Trophoblast cell (in vitro differentiated cells and primary cell): ENCODE data around the gene ZNF462.

Experiments
- DNase-seq, 2 donors: peaks; one replicate each; pipeline ENCODE4 v3.0.0-alpha.2; 2016
- H2AFZ ChIP-seq: 2 replicates; pipeline ENCODE4 v1.6.1; 2013; ENCODE audit warnings: low read length, moderate library complexity, mild to moderate bottlenecking; ENCODE audit not compliant: insufficient read depth, poor library complexity
- H2AK5ac ChIP-seq: 2 replicates; pipeline ENCODE4 v1.6.1; 2013; ENCODE audit warnings: mild to moderate bottlenecking, low read length
- H2BK120ac ChIP-seq: 2 replicates; pipeline ENCODE4 v1.6.1; 2013; ENCODE audit warnings: low read length, mild to moderate bottlenecking, moderate library complexity; ENCODE audit not compliant: insufficient read depth, poor library complexity
- H2BK12ac ChIP-seq: 2 replicates; pipeline ENCODE4 v1.6.1; 2013; ENCODE audit warnings: mild to moderate bottlenecking, low read length, moderate library complexity
- H2BK5ac ChIP-seq: 2 replicates; pipeline ENCODE4 v1.6.1; 2013; ENCODE audit warnings: low read length, low read depth, moderate library complexity, mild to moderate bottlenecking; ENCODE audit not compliant: poor library complexity
- H3K14ac ChIP-seq: 2 replicates; pipeline ENCODE4 v1.6.1; 2013; ENCODE audit warnings: mild to moderate bottlenecking, low read length
- H3K18ac ChIP-seq: 2 replicates; pipeline ENCODE4 v1.6.1; 2013; ENCODE audit warnings: mild to moderate bottlenecking, low read length
- H3K23ac ChIP-seq: 2 replicates; pipeline ENCODE4 v1.6.1; 2013; ENCODE audit warnings: low read length
- H3K27ac ChIP-seq: 2 replicates; pipeline ENCODE4 v1.5.1; 2013; ENCODE audit warnings: low read depth, mild to moderate bottlenecking, inconsistent platforms, low read length, moderate library complexity
- H3K27me3 ChIP-seq: 2 replicates; pipeline ENCODE4 v1.6.1; 2013; ENCODE audit warnings: inconsistent platforms, mild to moderate bottlenecking, low read length, moderate library complexity; ENCODE audit not compliant: insufficient read depth
- H3K36me3 ChIP-seq, 2 experiments: 1 replicate in 1 of 2; 2 replicates in 1 of 2; pipeline ENCODE4 v1.6.1; 2013; ENCODE audit warnings: low read length in 2 of 2, mild to moderate bottlenecking in 2 of 2, moderate library complexity in 1 of 2; ENCODE audit not compliant: insufficient read depth in 2 of 2, control insufficient read depth in 1 of 2
- H3K4ac ChIP-seq: 2 replicates; pipeline ENCODE4 v1.6.1; 2013; ENCODE audit warnings: low read depth, mild to moderate bottlenecking, low read length, moderate library complexity
- H3K4me1 ChIP-seq, 2 experiments: 1 replicate in 1 of 2; 2 replicates in 1 of 2; pipeline ENCODE4 v1.6.1; 2013; ENCODE audit warnings: low read length in 2 of 2, mild to moderate bottlenecking in 2 of 2, moderate library complexity in 1 of 2; ENCODE audit not compliant: insufficient read depth in 2 of 2, control insufficient read depth in 1 of 2
- H3K4me2 ChIP-seq: 2 replicates; pipeline ENCODE4 v1.6.1; 2013; ENCODE audit warnings: inconsistent platforms, mild to moderate bottlenecking, low read length, moderate library complexity
- H3K4me3 ChIP-seq: 2 replicates; pipeline ENCODE4 v1.5.1; 2013; ENCODE audit warnings: mild to moderate bottlenecking, low read depth, low read length, inconsistent platforms
- H3K79me1 ChIP-seq: one replicate; pipeline ENCODE4 v1.6.1; 2013; ENCODE audit warnings: low read length
- H3K79me2 ChIP-seq: 2 replicates; pipeline ENCODE4 v1.6.1; 2013; ENCODE audit warnings: low read length, mild to moderate bottlenecking; ENCODE audit not compliant: control insufficient read depth, insufficient read depth, poor library complexity
- H3K9ac ChIP-seq: 2 replicates; pipeline ENCODE4 v1.6.1; 2013; ENCODE audit warnings: mild to moderate bottlenecking, low read length
- H3K9me3 ChIP-seq: 2 replicates; pipeline ENCODE4 v1.6.1; 2013; ENCODE audit warnings: low read depth, mild to moderate bottlenecking, control low read depth, inconsistent platforms, low read length; ENCODE audit not compliant: insufficient read depth
- H4K12ac ChIP-seq: 2 replicates; pipeline ENCODE4 v1.6.1; 2013; ENCODE audit warnings: low read depth, mild to moderate bottlenecking, low read length, moderate library complexity
- H4K8ac ChIP-seq: 2 replicates; pipeline ENCODE4 v1.6.1; 2013; ENCODE audit warnings: low read depth, mild to moderate bottlenecking, low read length, moderate library complexity
- H4K91ac ChIP-seq: one replicate; pipeline ENCODE4 v1.6.1; 2013; ENCODE audit warnings: low read depth, mild to moderate bottlenecking, low read length, moderate library complexity
- WGBS: extraction: QIAGEN DNeasy Blood & Tissue Kit; methylation state at CpG from one replicate; pipeline ENCODE4 v1.1.7; 2013; ENCODE audit warnings: missing lambda C conversion rate; ENCODE audit not compliant: insufficient read length, insufficient coverage; ENCODE audit errors: extremely low coverage; 5-methylcytosine and 5-hydroxymethylcytosine counted together

Gene ZNF462

GRCh38 chr9:107033966-107034365, 171.0 kb downstream of the ZNF462 start:
- Histone ChIP-seq H3K18ac (no peak overlapping the region), H2AFZ (no peak overlapping the region), H3K36me3 (no peaks in the 10 kb centered on the region), H3K79me2 (no peaks in the 10 kb centered on the region), H3K79me1 (no peaks in the 10 kb centered on the region), H3K27ac (no peak overlapping the region), H3K9ac (no peak overlapping the region), H3K4ac (no peak overlapping the region), H4K12ac (no peak overlapping the region), H2BK5ac (no peak overlapping the region), H3K9me3 (no peaks in the 10 kb centered on the region), H2BK12ac (no peak overlapping the region), H3K4me3 (no peak overlapping the region), H2AK5ac (no peak overlapping the region), H3K14ac (no peak overlapping the region), H3K23ac (no peak overlapping the region), H3K4me1 (no peaks in the 10 kb centered on the region), H2BK120ac (no peak overlapping the region), H4K8ac (no peak overlapping the region), H3K4me2 (no peak overlapping the region), H3K27me3 (no peaks in the 10 kb centered on the region), H4K91ac (no peak overlapping the region)
- no peak for DNase-seq
- WGBS: no CpG with 5 or more reads among the region's 3 CpGs

- H3K4me3 ChIP-seq: no peak overlapping the region
- H2AFZ ChIP-seq: no peak overlapping the region
- H3K4ac ChIP-seq: no peak overlapping the region
- H2AK5ac ChIP-seq: no peak overlapping the region
- H4K12ac ChIP-seq: no peak overlapping the region
- no peak overlapping the region for H4K91ac ChIP-seq
- H3K14ac ChIP-seq: no peak overlapping the region
- H3K9me3 ChIP-seq: no peaks in the 10 kb centered on the region
- H4K8ac ChIP-seq: no peak overlapping the region
- no peak overlapping the region for H3K23ac ChIP-seq
- no peaks in the 10 kb centered on the region for H3K27me3 ChIP-seq
- no peak overlapping the region for H3K27ac ChIP-seq
- no peaks in the 10 kb centered on the region for H3K79me1 ChIP-seq
- H3K18ac ChIP-seq: no peak overlapping the region
- H2BK120ac ChIP-seq: no peak overlapping the region
- DNase-seq: no peak
- H3K4me2 ChIP-seq: no peak overlapping the region
- no peak overlapping the region for H3K9ac ChIP-seq
- WGBS: no CpG with 5 or more reads among the region's 5 CpGs
- no peak overlapping the region for H2BK12ac ChIP-seq
- peaks cover 0 to 2% of the 10 kb centered on the region in 2 experiments for H3K4me1 ChIP-seq
- no peaks in the 10 kb centered on the region for H3K79me2 ChIP-seq
- no peak overlapping the region for H2BK5ac ChIP-seq
- H3K36me3 ChIP-seq: no peaks in the 10 kb centered on the region
Observed at GRCh38 chr9:107034831-107035230, 171.9 kb downstream of the ZNF462 start.

DNA sequence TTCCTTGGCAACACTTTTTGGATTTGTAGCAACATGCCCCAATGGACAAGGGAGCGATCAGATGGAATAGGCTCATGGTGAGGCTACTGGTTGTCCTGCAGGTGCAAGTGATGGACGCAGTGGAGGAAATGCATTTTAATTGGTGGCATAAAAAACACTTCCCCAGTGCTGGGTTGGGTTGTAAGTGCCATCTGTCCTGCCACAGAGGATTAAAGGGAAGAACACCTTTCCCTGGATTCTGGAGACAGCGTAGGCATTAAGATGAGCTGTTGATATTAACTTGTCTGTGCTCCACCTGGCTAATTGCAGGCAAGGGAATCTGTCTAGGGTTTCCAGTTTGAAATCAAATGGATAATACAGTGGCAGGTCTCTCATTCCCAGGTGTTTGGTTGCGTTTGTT, 173.4 kb downstream of the ZNF462 start:
- Histone ChIP-seq H3K27ac (no peak overlapping the region), H3K79me2 (no peaks in the 10 kb centered on the region), H3K79me1 (no peaks in the 10 kb centered on the region), H3K4me1 (peaks cover 0 to 4% of the 10 kb centered on the region in 2 experiments), H3K36me3 (no peaks in the 10 kb centered on the region), H4K12ac (no peak overlapping the region), H2BK5ac (no peak overlapping the region), H3K4ac (no peak overlapping the region), H3K18ac (no peak overlapping the region), H3K9me3 (no peaks in the 10 kb centered on the region), H2BK120ac (no peak overlapping the region), H4K8ac (no peak overlapping the region), H2BK12ac (no peak overlapping the region), H4K91ac (no peak overlapping the region), H3K4me3 (no peak overlapping the region), H3K14ac (no peak overlapping the region), H2AK5ac (no peak overlapping the region), H3K4me2 (no peak overlapping the region), H3K23ac (no peak overlapping the region), H3K9ac (no peak overlapping the region), H3K27me3 (no peaks in the 10 kb centered on the region), H2AFZ (no peak overlapping the region)
- WGBS: no CpG with 5 or more reads among the region's 4 CpGs
- no peak for DNase-seq

DNA sequence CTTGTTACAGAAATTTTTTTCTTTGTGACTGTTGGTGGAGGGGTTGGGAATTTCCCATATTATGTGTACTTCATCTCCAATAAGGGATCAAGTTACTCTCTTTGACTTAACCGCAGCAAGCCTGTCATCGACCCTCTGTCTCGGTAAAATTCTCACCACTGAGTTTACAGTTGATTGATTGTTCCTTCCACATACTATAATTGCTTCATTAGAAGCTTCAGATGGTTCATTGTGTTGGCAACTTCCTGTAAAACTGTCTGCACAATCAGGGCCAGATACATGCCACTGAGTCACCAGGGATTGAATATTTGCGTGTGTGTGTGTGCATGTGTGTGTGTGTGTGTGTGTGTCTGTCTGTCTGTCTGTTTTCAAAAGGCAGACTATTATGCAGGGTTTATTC, 176.6 kb downstream of the ZNF462 start:
- no CpG with 5 or more reads among the region's 4 CpGs for WGBS
- DNase-seq: no peak
- Histone ChIP-seq H3K27ac (no peak overlapping the region), H3K4me1 (peaks cover 4 to 9% of the 10 kb centered on the region in 2 experiments), H3K4ac (no peak overlapping the region), H3K23ac (no peak overlapping the region), H3K27me3 (no peaks in the 10 kb centered on the region), H2AK5ac (no peak overlapping the region), H2BK5ac (no peak overlapping the region), H3K18ac (no peak overlapping the region), H2BK12ac (no peak overlapping the region), H3K79me1 (no peaks in the 10 kb centered on the region), H3K4me3 (no peak overlapping the region), H4K12ac (no peak overlapping the region), H3K79me2 (no peaks in the 10 kb centered on the region), H2BK120ac (no peak overlapping the region), H4K91ac (no peak overlapping the region), H4K8ac (no peak overlapping the region), H3K14ac (no peak overlapping the region), H3K9ac (no peak overlapping the region), H3K9me3 (no peaks in the 10 kb centered on the region), H3K36me3 (no peaks in the 10 kb centered on the region), H3K4me2 (no peak overlapping the region), H2AFZ (no peak overlapping the region)
